Measurements from ENCODE around the gene TACC2.
A peak's percentile ranks its signal among the peaks of the same experiment; 100 is the strongest.

TACC2 gene

DNA sequence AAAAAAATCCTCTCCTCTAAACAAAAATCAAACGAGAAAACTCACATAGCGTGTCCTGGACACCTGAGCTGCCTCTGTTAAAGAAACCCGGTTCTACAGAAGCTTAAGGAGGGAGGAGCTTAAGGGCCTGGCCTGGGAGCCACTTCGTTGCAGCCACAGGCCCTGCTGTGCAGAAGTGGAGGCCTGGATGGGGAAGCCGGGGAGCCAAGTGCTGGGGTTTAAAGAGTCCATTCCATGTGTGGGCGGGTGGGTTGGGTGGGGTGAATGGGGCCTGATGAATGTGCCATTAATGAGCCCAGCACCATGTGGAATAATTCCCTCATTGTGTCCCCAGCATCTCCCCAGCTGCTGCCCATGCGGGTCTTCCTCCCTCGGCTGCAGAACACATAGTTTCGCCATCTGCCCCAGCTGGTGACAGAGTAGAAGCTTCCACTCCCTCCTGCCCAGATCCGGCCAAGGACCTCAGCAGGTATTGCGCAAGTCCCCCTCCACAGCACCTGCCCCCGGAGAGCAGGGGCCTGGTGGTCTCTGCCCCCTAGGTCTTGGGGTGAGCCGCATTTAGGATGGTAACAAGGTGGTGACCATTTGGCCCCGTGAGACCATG is 154.4 kb downstream of the TACC2 start:
- DNase-seq (ENCODE audit: low read depth) = no peak

DNA sequence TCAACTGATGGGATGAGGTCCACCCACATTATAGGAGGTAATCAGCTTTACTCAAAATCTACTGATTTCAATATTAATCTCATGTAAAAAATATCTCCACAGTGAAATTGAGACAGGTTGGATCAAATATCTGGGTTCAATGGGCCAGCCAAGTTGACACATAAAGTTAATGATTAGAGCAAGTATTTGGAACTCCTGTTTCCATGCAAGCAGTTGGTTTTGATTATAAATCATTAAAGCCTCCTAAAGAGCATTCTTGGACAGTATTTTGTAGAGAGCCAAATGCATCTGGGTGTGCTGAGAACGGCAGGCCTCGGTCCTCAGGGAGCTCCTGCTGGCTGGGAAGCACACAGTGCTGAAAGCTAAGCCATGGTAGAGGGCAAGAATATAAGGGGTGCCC is 155.2 kb downstream of the TACC2 start:
- peak; percentile 38 for DNase-seq (ENCODE audit: low read depth)

DNA sequence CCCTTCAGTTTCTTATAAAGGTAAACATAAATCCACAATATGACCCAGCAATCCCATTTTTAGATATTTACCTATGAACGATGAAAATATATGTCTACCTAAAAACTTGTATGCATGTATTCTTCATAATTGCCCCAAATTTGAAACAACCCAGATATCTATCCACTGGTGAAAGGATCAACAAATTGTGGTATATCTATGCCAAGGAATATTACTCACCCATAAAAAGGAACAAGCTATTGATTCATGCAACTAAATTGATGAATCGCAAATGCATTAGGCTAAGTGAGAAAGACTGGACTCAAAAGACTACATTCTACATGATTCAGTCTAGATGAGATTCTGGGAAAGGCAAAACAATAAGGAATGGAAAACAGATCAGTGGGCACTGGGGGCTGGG is 156.2 kb downstream of the TACC2 start:
- no peak for DNase-seq (ENCODE audit: low read depth)

DNA sequence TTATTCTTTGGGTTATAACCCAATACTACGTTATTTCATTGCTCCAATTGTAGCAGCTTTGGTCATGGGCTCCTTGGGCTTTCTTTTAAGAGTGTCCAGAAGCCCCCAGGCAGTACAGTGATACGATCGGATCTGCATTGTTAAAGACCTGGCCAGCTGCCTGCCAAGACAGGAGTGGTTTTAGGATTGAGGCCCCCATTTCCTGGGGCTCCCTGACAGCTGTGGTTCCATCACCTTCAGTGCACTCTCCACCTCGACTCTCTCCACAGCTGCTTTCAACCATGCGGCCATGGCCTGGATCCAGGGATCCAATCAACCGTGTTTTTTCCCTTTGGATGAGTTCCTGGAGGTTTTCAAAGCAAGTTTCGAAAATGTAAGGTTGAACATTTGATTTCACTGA is 158.7 kb downstream of the TACC2 start:
- DNase-seq (ENCODE audit: low read depth) = no peak

DNA sequence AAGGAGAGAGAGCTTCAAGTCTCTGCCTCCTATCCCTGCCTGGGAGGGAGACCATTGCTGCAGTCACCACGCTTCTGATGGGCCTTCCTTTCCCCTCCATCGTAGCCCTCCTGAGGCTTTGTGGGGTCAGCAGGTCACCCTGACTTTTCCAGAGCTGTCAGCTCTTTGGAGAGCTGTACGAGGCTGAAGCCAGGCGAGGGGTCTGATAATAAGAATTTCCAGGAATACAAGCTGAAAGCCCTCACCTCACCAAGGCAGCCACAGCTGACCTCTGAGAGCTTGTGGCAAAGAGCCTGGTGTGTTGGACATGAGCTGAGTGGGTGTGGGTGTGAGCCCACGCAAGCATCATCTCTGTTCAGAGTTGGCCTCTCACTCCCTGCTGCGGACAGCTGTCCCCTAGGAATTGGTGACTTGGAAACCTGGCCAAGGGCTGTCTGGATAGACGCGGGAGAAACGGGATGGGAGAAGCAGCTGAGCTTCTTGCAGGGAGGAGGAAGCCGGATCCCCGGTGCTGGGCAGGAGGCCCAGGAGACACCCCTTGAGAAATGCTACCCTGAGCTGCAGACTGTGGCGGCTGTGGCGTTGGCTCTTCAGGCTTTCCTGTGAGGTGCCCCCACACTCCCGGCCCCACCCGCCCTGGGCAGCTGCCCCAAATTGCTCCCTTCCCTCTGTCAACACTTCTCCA is 160.1 kb downstream of the TACC2 start:
- peak; percentile 44 for DNase-seq (ENCODE audit: low read depth)

DNA sequence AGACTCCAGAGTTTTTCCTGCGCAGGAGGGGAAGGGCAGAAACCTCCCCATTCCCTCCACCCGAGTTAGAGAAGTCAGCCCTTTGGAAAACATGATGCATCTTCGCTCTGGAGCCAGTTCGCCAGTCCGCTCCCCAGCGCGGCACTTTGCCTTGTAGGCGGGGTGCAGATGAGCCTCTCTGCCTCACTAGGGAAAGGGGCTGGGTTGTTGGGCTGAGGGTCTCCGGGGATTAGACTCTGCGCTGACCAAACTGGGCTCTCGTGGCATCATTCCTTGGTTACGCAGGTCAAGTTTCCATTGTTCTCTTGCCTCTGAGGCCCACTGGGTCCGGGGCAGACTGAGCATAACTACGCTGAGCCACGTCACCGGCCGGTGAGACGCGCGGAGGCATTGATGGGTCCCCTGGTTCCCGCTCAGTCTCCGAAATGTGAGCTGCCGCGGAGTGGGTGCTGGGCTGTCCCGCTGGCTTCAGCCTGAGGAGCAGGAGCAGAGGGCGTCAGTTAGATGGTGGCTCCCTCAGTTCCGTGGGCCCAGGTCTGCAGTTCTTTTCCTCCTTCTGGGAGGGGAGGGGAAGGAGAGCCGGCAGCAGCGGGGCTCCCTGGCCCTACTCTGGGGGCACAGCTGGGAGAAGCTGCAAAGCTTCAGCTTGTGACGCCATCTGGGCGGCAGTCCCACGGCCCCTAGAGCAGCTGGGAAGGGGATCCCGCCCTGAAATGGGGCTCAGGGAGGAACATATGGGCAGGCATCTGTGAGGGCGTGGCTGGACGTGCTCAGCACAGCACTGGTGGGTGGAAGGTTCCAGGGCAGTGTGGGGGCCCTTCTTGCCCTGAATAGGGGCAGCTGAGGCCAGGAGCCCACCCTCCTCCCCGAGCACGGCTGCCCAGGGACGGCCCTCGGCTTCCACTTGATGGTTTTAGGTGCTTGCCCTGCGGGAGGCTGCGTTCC is 160.9 kb downstream of the TACC2 start:
- no peak for DNase-seq (ENCODE audit: low read depth)

- DNase-seq (ENCODE audit: low read depth) = no peak
These were observed 162.2 kb downstream of the TACC2 start for GRCh38 chr10:122151121-122151694.

DNA sequence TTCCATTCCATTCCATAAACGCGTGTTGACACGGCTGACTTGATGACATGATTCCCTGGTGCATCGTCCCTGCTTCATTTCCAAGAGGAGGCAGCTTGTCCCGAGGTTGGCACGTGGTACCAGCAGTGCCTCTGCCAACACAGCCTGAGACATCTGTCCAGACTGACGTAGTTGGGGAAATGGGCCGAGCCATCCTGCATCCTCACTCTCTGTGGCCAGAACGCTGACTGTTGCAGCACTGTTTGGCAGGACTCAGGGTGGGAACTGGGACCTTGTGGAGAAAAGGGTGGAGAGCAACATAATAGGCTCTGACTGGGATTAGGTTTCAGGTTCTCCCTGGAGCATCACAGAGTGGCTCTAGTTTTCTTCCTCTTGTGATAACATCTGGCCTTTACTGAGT is 163.6 kb downstream of the TACC2 start:
- peak; percentile 98 for DNase-seq (ENCODE audit: low read depth)

DNA sequence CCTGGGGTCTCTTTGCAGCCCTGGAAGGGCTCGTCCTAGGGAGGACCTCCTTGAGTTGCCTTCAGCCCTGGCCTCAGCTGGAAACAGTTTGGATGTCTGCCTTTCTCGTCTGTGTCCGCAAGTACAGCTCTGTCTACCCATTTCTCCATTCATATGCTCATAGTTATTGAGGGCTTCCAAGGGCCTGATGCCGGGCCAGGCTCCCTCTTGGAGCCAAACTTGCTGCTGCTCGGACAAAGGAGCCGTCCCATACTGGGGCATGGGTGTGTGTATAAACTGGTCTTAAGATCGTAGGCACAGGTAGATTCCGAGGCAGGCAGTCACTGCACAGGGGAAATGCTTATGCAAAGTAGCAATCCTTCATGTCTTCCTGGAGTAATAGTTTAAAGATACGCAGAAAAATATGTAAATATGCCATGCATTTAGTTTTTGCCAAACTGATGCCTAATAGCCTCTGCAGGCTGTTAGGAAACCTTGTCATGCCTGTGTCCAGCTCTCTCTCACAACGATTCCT is 165.1 kb downstream of the TACC2 start:
- no peak for DNase-seq (ENCODE audit: low read depth)

- peak; percentile 62 for DNase-seq (ENCODE audit: low read depth)
These were observed 165.8 kb downstream of the TACC2 start for GRCh38 chr10:122154545-122155366.

DNA sequence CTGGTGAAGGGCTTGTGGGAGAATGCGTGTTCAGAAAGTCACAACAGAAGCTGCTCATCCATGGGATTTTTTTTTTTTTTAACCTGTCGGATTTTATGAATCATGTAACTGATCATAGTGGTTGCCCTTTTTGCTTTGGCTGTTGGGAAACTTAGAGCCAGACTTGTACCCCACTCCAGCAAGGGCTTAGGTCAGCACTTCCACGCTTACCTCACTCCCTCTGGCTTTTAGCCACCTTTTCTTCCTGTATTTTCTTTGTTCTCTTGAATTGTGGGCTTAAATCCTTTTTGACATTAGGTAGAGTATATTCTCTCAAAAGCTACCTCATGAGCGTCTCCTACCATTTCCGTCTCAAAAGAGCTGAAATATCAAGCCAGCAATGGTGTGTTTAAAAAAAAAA is 168.5 kb downstream of the TACC2 start:
- no peak for DNase-seq (ENCODE audit: low read depth)

GRCh38 chr10:122158362-122158761 is 169.4 kb downstream of the TACC2 start:
- DNase-seq (ENCODE audit: low read depth) = no peak

DNA sequence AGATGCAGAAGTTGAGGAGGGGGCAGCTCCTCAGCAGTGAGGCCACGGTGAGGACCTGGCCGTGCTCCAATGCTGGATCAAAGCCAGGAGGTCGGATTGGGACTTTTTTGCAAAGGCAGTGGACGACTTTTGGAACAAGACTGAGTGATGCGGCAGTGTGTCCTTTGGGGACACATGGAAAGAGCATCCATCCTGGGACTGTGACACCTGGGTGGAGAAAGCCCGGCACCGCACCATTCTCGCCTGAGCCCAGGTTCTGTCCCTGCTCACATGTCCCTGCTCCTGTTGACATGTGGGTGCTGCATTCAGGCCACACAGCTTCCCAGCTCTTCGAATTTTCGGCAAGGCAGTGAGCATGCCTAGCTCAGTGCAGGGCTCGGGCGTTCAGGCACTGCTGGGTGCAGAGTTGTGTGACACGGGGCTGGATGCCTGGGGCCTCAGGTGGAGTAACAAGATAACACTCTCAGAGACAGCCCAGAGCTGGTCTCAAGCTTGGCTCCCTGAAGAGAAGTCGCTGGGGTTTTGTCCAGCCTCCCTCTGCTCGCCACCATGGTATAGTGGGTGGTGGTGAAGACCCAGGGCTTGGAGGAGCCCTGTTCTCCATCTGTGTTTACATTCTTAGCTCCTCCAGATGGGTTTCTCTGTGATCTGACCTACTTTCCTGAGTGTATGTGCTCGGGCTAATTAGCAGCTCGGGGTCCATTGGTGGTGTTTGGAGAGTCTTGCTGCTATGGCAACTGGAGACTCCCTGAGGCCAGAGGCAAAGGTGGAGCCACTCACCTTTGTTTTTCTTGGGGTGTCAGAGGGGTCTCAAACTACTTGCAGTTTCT is 170.4 kb downstream of the TACC2 start:
- DNase-seq (ENCODE audit: low read depth) = no peak

GRCh38 chr10:122161795-122162194 is 172.8 kb downstream of the TACC2 start:
- DNase-seq (ENCODE audit: low read depth) = no peak

GRCh38 chr10:122162671-122163173 is 173.8 kb downstream of the TACC2 start:
- no peak for DNase-seq (ENCODE audit: low read depth)

DNA sequence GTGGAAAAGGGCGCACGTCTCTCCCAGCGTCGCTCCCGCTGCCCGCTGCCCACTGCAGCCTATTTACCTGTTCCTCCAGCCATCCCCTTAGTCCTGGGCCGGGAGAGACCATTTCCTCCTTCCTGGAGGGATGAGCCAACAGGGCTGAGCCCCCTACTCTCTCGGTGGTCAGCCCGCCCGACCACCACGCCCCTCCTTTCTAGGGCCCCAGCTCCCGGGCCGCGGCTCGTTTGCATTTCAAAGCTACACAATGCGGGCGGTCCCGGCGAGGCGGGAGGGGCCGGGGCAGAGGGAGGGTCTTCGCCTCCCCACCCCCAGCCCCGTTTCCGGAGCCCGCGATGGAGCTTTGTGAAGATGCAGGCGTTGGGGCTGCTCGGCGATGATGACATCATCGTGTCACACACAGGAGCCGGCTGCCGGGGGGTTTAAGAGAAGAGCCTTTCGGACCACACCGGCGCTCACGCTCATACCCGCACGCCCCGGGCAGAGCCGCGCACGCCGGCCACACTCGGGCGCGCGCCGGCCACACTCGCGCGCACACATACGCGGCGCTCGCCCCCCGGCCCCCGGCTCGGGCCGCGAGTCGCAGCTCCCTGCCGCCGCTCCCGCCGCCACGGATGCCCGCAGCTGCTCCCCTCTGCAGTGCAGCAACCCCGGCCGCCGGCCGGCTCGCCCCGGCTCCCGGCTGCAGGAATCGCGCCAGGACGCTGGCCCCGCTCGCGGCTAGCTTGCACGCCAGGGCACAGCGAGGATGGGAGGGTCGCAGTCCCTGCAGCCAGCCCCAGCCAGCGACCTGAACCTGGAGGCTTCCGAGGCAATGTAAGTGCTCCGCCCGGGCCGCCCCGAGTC is 174.4 kb downstream of the TACC2 start:
- DNase-seq (ENCODE audit: low read depth) = no peak

DNA sequence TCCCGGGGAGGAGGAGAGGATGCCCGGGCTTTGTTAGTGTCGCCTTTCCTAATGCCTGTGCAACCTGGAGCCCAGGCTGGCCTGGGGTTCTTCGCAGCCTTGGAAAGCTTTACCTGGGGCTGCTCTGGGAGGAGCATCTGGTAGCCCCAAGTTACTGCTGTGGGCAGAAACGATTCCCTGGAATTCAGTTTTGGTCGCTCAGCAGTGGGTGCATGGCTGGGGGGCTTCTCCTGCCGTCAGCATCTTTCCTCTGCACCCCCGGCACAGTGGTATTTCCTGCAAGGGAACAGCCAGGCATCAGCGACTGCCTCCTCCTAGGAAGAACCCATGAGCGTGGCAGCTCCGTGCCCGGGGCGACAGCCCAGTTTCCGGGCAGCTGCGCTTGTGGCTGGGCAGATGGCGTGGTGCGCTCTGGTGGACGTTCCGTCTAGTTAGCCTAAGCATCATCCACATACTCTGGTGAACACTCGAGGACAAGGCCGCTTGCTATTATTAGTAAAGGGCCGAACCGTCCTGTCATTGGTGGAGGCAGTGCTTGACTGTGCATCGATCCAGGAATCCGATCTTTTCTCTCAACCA is 175.1 kb downstream of the TACC2 start:
- peak; percentile 27 for DNase-seq (ENCODE audit: low read depth)

DNA sequence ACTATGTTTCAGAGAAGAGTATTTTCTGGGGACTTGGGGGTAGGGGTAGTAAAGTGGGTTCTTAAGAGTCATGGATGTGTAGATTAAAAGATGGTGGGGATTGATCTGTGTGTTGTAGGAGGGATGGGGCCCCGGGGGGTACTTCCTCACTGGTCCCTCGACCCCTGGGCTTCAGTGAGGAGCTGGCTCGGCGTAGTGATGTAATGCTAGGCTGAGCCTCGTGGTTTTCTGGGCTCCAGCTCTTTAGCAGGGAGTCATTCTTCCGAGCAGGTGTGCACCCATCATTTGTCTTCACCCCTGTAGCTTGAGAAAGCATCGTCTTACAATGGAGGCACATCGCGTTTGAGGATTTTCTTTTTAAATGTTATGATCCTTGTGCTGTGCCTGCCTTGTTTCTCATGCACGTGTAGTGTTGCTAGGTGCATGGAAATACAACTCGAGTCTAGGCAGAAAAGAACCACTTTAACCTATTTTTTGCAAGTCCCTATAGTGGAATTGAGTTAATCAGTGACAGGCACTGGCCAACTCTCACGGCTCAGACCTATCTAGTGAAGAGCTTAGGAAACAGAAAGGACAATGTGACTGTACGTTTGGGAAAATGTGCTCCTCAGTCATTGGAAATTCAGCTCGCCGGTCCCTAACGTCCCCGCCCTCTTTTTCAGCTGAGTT is 176.0 kb downstream of the TACC2 start:
- no peak for DNase-seq (ENCODE audit: low read depth)
